Heart left ventricle (tissue), 13 donors: Measurements from ENCODE around the gene AMMECR1.
"Not testable (repeated sequence)": the region's sequence is repeated elsewhere in the genome, so short reads cannot be mapped to it uniquely, and the experiment has no call there.

Experiments used
- POLR2A ChIP-seq, 2 donors: fragments of 450-650 bp; IDR thresholded peaks; one replicate each; pipeline ENCODE4 v1.6.1; 2017; ENCODE audit warnings: antibody characterized with exemption in 2 of 2, mild to moderate bottlenecking in 2 of 2, moderate library complexity in 2 of 2
- TF ChIP-seq, protein P1 (sequence below), 12 donors: fragments of 200-600 bp; sonication (generic) in 4 of 12; IDR thresholded peaks; one replicate each; pipeline versions ENCODE4 v1.5.0 to v1.8.0; 2018 to 2022; ENCODE audit warnings: antibody characterized with exemption in 12 of 12, mild to moderate bottlenecking in 5 of 12
- donor health status: ischemic (EF 13 %, LVEDD 7.1; RV severe dilation, severe dysfunction).
- donor health status: DM: no; HTN: yes; CAD: no.
- donor health status: DM: no; HTN: no; CAD: no.
- donor health status: ischemic (EF 25% LVEDD 6.9; RV normal size, moderate dysfunction).
- donor health status: ischemic (EF 25% LVEDD 5.7; RV mildly dilated, moderate dysfunction).
- donor health status: ischemic (EF 35%, LVEDD 5.7; RV mildly dilated, moderate dysfunction).
- donor health status: nonischemic (EF 11% LVEDD 7.7; RV severe dilation, severe dysfunction).
- donor health status: DM: yes; HTN: yes; CAD: no.
- donor health status: PGD.
- donor health status: ischemic (EF 29% LVEDD 5.4; RV normal size, mild dysfunction).
- donor health status: nonischemic (EF 23%, LVEDD 6.1; RV moderate dilation, normal function).

DNA sequence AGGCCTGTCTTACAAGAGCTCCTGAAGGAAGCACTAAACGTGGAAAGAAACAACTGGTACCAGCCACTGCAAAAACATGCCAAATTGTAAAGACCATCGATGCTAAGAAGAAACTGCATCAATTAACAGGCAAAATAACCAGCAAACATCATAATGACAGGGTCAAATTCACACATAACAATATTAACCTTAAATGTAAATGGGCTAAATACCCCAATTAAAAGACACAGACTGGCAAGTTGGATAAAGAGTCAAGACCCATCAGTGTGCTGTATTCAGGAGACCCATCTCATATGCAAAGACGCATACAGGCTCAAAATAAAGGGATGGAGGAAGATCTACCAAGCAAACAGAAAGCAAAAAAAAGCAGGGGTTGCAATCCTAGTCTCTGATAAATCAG is 86.4 kb downstream of the AMMECR1 start:
- TF ChIP-seq, protein P1, sequence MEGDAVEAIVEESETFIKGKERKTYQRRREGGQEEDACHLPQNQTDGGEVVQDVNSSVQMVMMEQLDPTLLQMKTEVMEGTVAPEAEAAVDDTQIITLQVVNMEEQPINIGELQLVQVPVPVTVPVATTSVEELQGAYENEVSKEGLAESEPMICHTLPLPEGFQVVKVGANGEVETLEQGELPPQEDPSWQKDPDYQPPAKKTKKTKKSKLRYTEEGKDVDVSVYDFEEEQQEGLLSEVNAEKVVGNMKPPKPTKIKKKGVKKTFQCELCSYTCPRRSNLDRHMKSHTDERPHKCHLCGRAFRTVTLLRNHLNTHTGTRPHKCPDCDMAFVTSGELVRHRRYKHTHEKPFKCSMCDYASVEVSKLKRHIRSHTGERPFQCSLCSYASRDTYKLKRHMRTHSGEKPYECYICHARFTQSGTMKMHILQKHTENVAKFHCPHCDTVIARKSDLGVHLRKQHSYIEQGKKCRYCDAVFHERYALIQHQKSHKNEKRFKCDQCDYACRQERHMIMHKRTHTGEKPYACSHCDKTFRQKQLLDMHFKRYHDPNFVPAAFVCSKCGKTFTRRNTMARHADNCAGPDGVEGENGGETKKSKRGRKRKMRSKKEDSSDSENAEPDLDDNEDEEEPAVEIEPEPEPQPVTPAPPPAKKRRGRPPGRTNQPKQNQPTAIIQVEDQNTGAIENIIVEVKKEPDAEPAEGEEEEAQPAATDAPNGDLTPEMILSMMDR (IDR thresholded peaks at IDR 0.05), result not testable (repeated sequence)
- not testable (repeated sequence) for TF ChIP-seq POLR2A (IDR thresholded peaks at IDR 0.05)
